KMS-11 (cell line): ENCODE results near the gene GRPR.

Experiments used
- H2AFZ ChIP-seq: fragments of 200-600 bp; sonication (generic); 2 replicates; pipeline ENCODE4 v1.6.1; 2016; ENCODE audit warnings: antibody characterized with exemption, mixed run types, low read depth
- H3K27ac ChIP-seq: fragments of 200-600 bp; sonication (generic); 2 replicates; pipeline ENCODE4 v1.6.1; 2016; ENCODE audit warnings: mild to moderate bottlenecking, mixed run types
- H3K27me3 ChIP-seq: fragments of 200-600 bp; sonication (generic); 2 replicates; pipeline ENCODE4 v1.6.1; 2017; ENCODE audit warnings: mild to moderate bottlenecking, low read depth, mixed run types, moderate library complexity; ENCODE audit not compliant: insufficient read depth
- H3K36me3 ChIP-seq: fragments of 200-600 bp; sonication (generic); 2 replicates; pipeline ENCODE4 v1.6.1; 2017; ENCODE audit warnings: mild to moderate bottlenecking, mixed run types; ENCODE audit not compliant: insufficient read depth
- H3K4me1 ChIP-seq: fragments of 200-600 bp; sonication (generic); 2 replicates; pipeline ENCODE4 v1.6.1; 2016; ENCODE audit warnings: mild to moderate bottlenecking, low read depth, mixed run types; ENCODE audit not compliant: poor library complexity, severe bottlenecking
- H3K4me2 ChIP-seq: fragments of 200-600 bp; sonication (generic); 2 replicates; pipeline ENCODE4 v1.7.0; 2016; ENCODE audit warnings: mild to moderate bottlenecking, mixed run types
- H3K4me3 ChIP-seq: fragments of 200-600 bp; sonication (generic); IDR thresholded peaks from 2 replicates; pipeline ENCODE4 v1.6.1; 2017; ENCODE audit warnings: low read depth, low read length, mixed read lengths; ENCODE audit not compliant: insufficient read depth
- H3K79me2 ChIP-seq: fragments of 200-600 bp; sonication (generic); 2 replicates; pipeline ENCODE4 v1.6.1; 2016; ENCODE audit warnings: low read depth, mixed run types; ENCODE audit not compliant: insufficient read depth
- H3K9ac ChIP-seq: fragments of 200-600 bp; sonication (generic); 2 replicates; pipeline ENCODE4 v1.6.1; 2016; ENCODE audit warnings: mild to moderate bottlenecking, mixed run types
- H4K20me1 ChIP-seq: fragments of 200-600 bp; sonication (generic); 2 replicates; pipeline ENCODE4 v1.6.1; 2016; ENCODE audit warnings: mild to moderate bottlenecking, mixed run types; ENCODE audit not compliant: insufficient read depth
- CTCF ChIP-seq: fragments of 200-600 bp; sonication (generic); conservative IDR thresholded peaks from 2 replicates; pipeline ENCODE4 v1.6.1; 2017; ENCODE audit warnings: low read depth, mild to moderate bottlenecking, antibody characterized with exemption, low read length, moderate library complexity, mixed read lengths

GRPR gene

GRCh38 chrX:16187024-16187760, 63.8 kb downstream of the GRPR start:
- Histone ChIP-seq H3K36me3 (no peaks in the 10 kb centered on the region), H3K9ac (no peak overlapping the region), H3K27me3 (no peaks in the 10 kb centered on the region), H3K79me2 (no peaks in the 10 kb centered on the region), H3K4me2 (no peak overlapping the region), H3K27ac (no peak overlapping the region), H2AFZ (no peak overlapping the region), H4K20me1 (no peaks in the 10 kb centered on the region), H3K4me3 (no peak overlapping the region), H3K4me1 (no peaks in the 10 kb centered on the region)
- no peak for TF ChIP-seq CTCF

GRCh38 chrX:16188687-16189086, 65.3 kb downstream of the GRPR start:
- no peak overlapping the region for H3K9ac ChIP-seq
- no peak overlapping the region for H3K4me2 ChIP-seq
- no peaks in the 10 kb centered on the region for H3K27me3 ChIP-seq
- H4K20me1 ChIP-seq: no peaks in the 10 kb centered on the region
- no peak overlapping the region for H3K27ac ChIP-seq
- H3K79me2 ChIP-seq: no peaks in the 10 kb centered on the region
- no peak for TF ChIP-seq CTCF
- no peaks in the 10 kb centered on the region for H3K36me3 ChIP-seq
- no peaks in the 10 kb centered on the region for H3K4me1 ChIP-seq
- H3K4me3 ChIP-seq: no peak overlapping the region
- H2AFZ ChIP-seq: no peak overlapping the region

- TF ChIP-seq CTCF: no peak
- H3K4me2 ChIP-seq: no peak overlapping the region
- no peak overlapping the region for H3K9ac ChIP-seq
- H4K20me1 ChIP-seq: no peaks in the 10 kb centered on the region
- no peaks in the 10 kb centered on the region for H3K36me3 ChIP-seq
- H2AFZ ChIP-seq: no peak overlapping the region
- no peak overlapping the region for H3K27ac ChIP-seq
- no peaks in the 10 kb centered on the region for H3K4me1 ChIP-seq
- no peaks in the 10 kb centered on the region for H3K79me2 ChIP-seq
- H3K27me3 ChIP-seq: no peaks in the 10 kb centered on the region
- H3K4me3 ChIP-seq: no peak overlapping the region
Observed at GRCh38 chrX:16191605-16192004, 68.2 kb downstream of the GRPR start.

GRCh38 chrX:16196829-16197228, 73.5 kb downstream of the GRPR start:
- Histone ChIP-seq H3K4me3 (no peak overlapping the region), H3K9ac (no peak overlapping the region), H3K27ac (no peak overlapping the region), H2AFZ (no peak overlapping the region), H3K27me3 (no peaks in the 10 kb centered on the region), H4K20me1 (no peaks in the 10 kb centered on the region), H3K79me2 (no peaks in the 10 kb centered on the region), H3K36me3 (no peaks in the 10 kb centered on the region), H3K4me1 (no peaks in the 10 kb centered on the region), H3K4me2 (no peak overlapping the region)
- no peak for TF ChIP-seq CTCF
